A673 (cell line): ENCODE measurements around the gene AKAP7.

Experiments used
- CTCF ChIP-seq: fragments of 300-800, 200-600 bp; sonication (generic); conservative IDR thresholded peaks from 2 replicates; pipeline ENCODE4 v1.5.1; 2017; ENCODE audit warnings: low read depth, mild to moderate bottlenecking, antibody characterized with exemption, low read length, moderate library complexity, mixed read lengths
- EZH2 ChIP-seq: fragments of 200-600 bp; sonication (generic); IDR thresholded peaks from 2 replicates; pipeline ENCODE4 v1.6.1; 2017; ENCODE audit warnings: borderline replicate concordance, low read depth, mild to moderate bottlenecking, mixed read lengths, antibody characterized with exemption, low read length; ENCODE audit not compliant: poor library complexity, severe bottlenecking

DNA sequence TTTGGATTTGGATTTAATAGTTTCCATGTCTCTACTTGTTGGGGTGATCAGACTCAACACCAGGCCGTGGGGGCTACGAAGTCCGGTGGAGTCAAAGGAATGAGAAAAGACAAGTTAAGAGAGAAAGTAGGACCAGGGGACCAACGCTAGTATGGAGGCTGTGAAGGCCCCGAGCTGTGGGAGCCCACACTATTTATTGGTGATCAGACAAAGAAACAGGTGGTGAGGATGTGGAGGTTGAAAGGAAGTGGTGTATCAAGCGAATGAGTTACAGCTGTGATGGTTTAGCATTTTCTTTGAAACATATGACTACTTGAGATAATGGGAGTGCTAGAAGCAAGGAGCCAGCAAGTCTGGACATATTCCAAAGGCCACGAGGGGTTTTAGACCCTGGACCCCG lies 62.4 kb downstream of the AKAP7 start:
- TF ChIP-seq CTCF: no peak
- TF ChIP-seq EZH2: no peak
